Naive thymus-derived CD4-positive, alpha-beta T cell (primary cell): ENCODE measurements around the gene FAM89A. TPM values are rescaled to one million over a fixed set of nuclear protein-coding genes. Genes with fewer than 3 reads are reported as not detected.

Experiments used
- ATAC-seq: fragments of 150-1000 bp; cut with Tn5 transposase; 2 replicates; pipeline ENCODE4 v1.10.0; 2021; ENCODE audit warnings: mild to moderate bottlenecking, moderate library complexity
- CTCF ChIA-PET: fragments of 350-600 bp; sonication (Branson Sonifier 250); formaldehyde crosslinking; loops from one replicate; lab custom pipeline; 2021; ENCODE audit warnings: antibody characterized with exemption; lab: Charles Lee
- POLR2A ChIA-PET: fragments of 350-600 bp; sonication (Branson Sonifier 250); formaldehyde crosslinking; loops from one replicate; lab custom pipeline; 2021; ENCODE audit warnings: antibody characterized with exemption, inconsistent platforms; lab: Charles Lee
- DNase-seq, 9 donors: peaks; one replicate each; pipeline versions ENCODE4 v3.0.0 to v3.0.0-alpha.2; 2020 to 2022; ENCODE audit warnings: mixed read lengths in 1 of 9
- H3K27ac ChIP-seq: one replicate; pipeline ENCODE4 v1.7.0; 2013; ENCODE audit warnings: mild to moderate bottlenecking, low read depth, low read length, moderate library complexity
- H3K27me3 ChIP-seq, 2 donors: one replicate each; pipeline ENCODE4 v1.7.0; 2013; ENCODE audit warnings: low read length in 2 of 2, mild to moderate bottlenecking in 2 of 2, moderate library complexity in 2 of 2; ENCODE audit not compliant: control insufficient read depth in 2 of 2, insufficient read depth in 2 of 2
- H3K36me3 ChIP-seq, 3 experiments: 1 replicate in 2 of 3; 2 replicates in 1 of 3; pipeline ENCODE4 v1.7.0; 2013; ENCODE audit warnings: low read length in 3 of 3, mild to moderate bottlenecking in 3 of 3, moderate library complexity in 1 of 3; ENCODE audit not compliant: insufficient read depth in 3 of 3, control insufficient read depth in 2 of 3
- H3K4me1 ChIP-seq, 2 donors: one replicate each; pipeline ENCODE4 v1.7.0; 2013; ENCODE audit warnings: low read length in 2 of 2, mild to moderate bottlenecking in 2 of 2, moderate library complexity in 1 of 2; ENCODE audit not compliant: control insufficient read depth in 2 of 2, insufficient read depth in 2 of 2
- H3K4me3 ChIP-seq: 2 replicates; pipeline ENCODE4 v1.7.0; 2013; ENCODE audit warnings: mild to moderate bottlenecking, low read length
- H3K9me3 ChIP-seq, 3 experiments: 1 replicate in 2 of 3; 2 replicates in 1 of 3; pipeline ENCODE4 v1.7.0; 2013; ENCODE audit warnings: low read length in 3 of 3; ENCODE audit not compliant: control insufficient read depth in 2 of 3
- H3K27ac Mint-ChIP-seq, 9 donors: one replicate each; pipeline ENCODE4 v1.8.0; 2020 to 2022; ENCODE audit warnings: mixed read lengths in 9 of 9, mild to moderate bottlenecking in 8 of 9, moderate library complexity in 5 of 9, inconsistent platforms in 2 of 9
- H3K27me3 Mint-ChIP-seq, 5 donors: one replicate each; pipeline ENCODE4 v1.8.0; 2021 to 2022; ENCODE audit warnings: mixed read lengths in 5 of 5, mild to moderate bottlenecking in 1 of 5
- H3K36me3 Mint-ChIP-seq, 5 donors: one replicate each; pipeline ENCODE4 v1.8.0; 2020 to 2022; ENCODE audit warnings: mixed read lengths in 5 of 5, mild to moderate bottlenecking in 3 of 5, inconsistent platforms in 1 of 5
- H3K4me1 Mint-ChIP-seq, 7 donors: one replicate each; pipeline ENCODE4 v1.8.0; 2020 to 2022; ENCODE audit warnings: mixed read lengths in 7 of 7, mild to moderate bottlenecking in 3 of 7, inconsistent platforms in 1 of 7
- H3K4me3 Mint-ChIP-seq, 10 donors: one replicate each; pipeline ENCODE4 v1.8.0; 2020 to 2022; ENCODE audit warnings: mild to moderate bottlenecking in 10 of 10, mixed read lengths in 10 of 10, moderate library complexity in 6 of 10, inconsistent platforms in 2 of 10
- H3K9me3 Mint-ChIP-seq, 11 donors: one replicate each; pipeline ENCODE4 v1.8.0; 2020 to 2022; ENCODE audit warnings: mixed read lengths in 11 of 11, mild to moderate bottlenecking in 4 of 11, inconsistent platforms in 1 of 11, moderate library complexity in 1 of 11
- intact Hi-C, 2 donors: fragments of 100-400 bp; cut with micrococcal nuclease; formaldehyde crosslinking; loops; one replicate each; pipeline ENCODE4 v1.15.1; 2023
- polyA plus RNA-seq, 2 donors: library from polyadenylated mRNA; unstranded; fragments of 300-500 nt; fragmentation: Illumina TruSeq; gene quantifications; one replicate each; pipeline ENCODE4 v1.2.3, GENCODE V29; 2021
- total RNA-seq, 6 experiments: library from RNA in 5 of 6; stranded (reverse) in 5 of 6; gene quantifications; 1 replicate in 5 of 6; 2 replicates in 1 of 6; pipeline ENCODE4 v1.2.3 and lab custom pipeline; 2021 to 2026

The FAM89A gene
- total and polyA plus RNA-seq, 7 experiments from 2014 or later: 4.5 to 12.0 (median 9.0) TPM

GRCh38 chr1:231039161-231040018 lies 664 bp downstream of the FAM89A start:
- H3K4me3 ChIP-seq: peak overlapping the region; percentile 49
- DNase-seq (peak in 8 of 9 donors; percentile 10 to 62 (median 22)), ATAC-seq (peak; percentile 22)
- H3K27ac ChIP-seq: peak overlapping the region; percentile 56
- H3K27me3 ChIP-seq: no peaks in the 10 kb centered on the region
- Mint-ChIP-seq H3K27ac (peak overlapping the region in 5 of 9 donors; percentile 39 to 69 (median 49)), H3K4me3 (peak overlapping the region; percentile 76 to 89 (median 81)), H3K4me1 (peaks cover 26 to 52% (median 36%) of the 10 kb centered on the region in 7 donors), H3K9me3 (no peaks in the 10 kb centered on the region), H3K36me3 (peaks cover 0 to 4% (median 0%) of the 10 kb centered on the region in 5 donors), H3K27me3 (peaks cover 0 to 30% (median 0%) of the 10 kb centered on the region in 5 donors)
- POLR2A ChIA-PET: interaction anchor here (0.8 to 1.9 kb wide), 4 partner anchors 61 to 396 kb away, joined by 3 to 12 read pairs (median 4); partner anchors contain the start of genes ARV1 and TTC13
- CTCF ChIA-PET: no interaction called here
- no peaks in the 10 kb centered on the region for H3K9me3 ChIP-seq
- peaks cover 0 to 3% (median 0%) of the 10 kb centered on the region in 3 experiments for H3K36me3 ChIP-seq
- intact Hi-C loops: loop anchor here (1.0 to 10.0 kb wide), 13 partner anchors 60 to 565 kb away; partner anchors contain the start of genes C1orf198 (in 2 of the 2), COG2 (in 2 of the 2), EXOC8 (in 2 of the 2) and GNPAT (in 2 of the 2)
- H3K4me1 ChIP-seq: peaks cover 10 to 13% of the 10 kb centered on the region in 2 donors

- H3K36me3 ChIP-seq: peaks cover 0 to 3% (median 0%) of the 10 kb centered on the region in 3 experiments
- H3K27me3 ChIP-seq: no peaks in the 10 kb centered on the region
- Mint-ChIP-seq H3K9me3 (no peaks in the 10 kb centered on the region), H3K4me3 (peak overlapping the region; percentile 10 to 89 (median 65)), H3K27me3 (peaks cover 0 to 19% (median 0%) of the 10 kb centered on the region in 5 donors), H3K4me1 (peaks cover 29 to 60% (median 41%) of the 10 kb centered on the region in 7 donors), H3K27ac (no peak overlapping the region), H3K36me3 (peaks cover 0 to 4% (median 0%) of the 10 kb centered on the region in 5 donors)
- peaks cover 10 to 13% of the 10 kb centered on the region in 2 donors for H3K4me1 ChIP-seq
- no peak overlapping the region for H3K27ac ChIP-seq
- DNase-seq (no peak), ATAC-seq (no peak)
- ChIA-PET CTCF (interaction anchor here (0.6 to 0.9 kb wide), 2 partner anchors 10 to 71 kb away, joined by 3 read pairs; no protein-coding TSS in a partner anchor), POLR2A (interaction anchor here (0.7 kb wide), 1 partner anchor 56 kb away, joined by 3 read pairs; no protein-coding TSS in a partner anchor)
- no peak overlapping the region for H3K4me3 ChIP-seq
- no peaks in the 10 kb centered on the region for H3K9me3 ChIP-seq
- intact Hi-C loops: loop anchor here (5.0 kb wide), 3 partner anchors 174 to 489 kb away; partner anchors contain the start of genes EGLN1 (in 1 of the 2) and TSNAX (in 1 of the 2)
Measured at GRCh38 chr1:231037585-231038517, 2.2 kb downstream of the FAM89A start.

GRCh38 chr1:231036416-231036815 lies 3.6 kb downstream of the FAM89A start:
- H3K27ac ChIP-seq: no peak overlapping the region
- Mint-ChIP-seq H3K36me3 (peaks cover 0 to 4% (median 0%) of the 10 kb centered on the region in 5 donors), H3K4me3 (peak overlapping the region in 7 of 10 donors; percentile 1 to 58 (median 16)), H3K27ac (no peak overlapping the region), H3K4me1 (peaks cover 32 to 62% (median 42%) of the 10 kb centered on the region in 7 donors), H3K27me3 (peaks cover 0 to 7% (median 0%) of the 10 kb centered on the region in 5 donors), H3K9me3 (no peaks in the 10 kb centered on the region)
- H3K4me3 ChIP-seq: no peak overlapping the region
- H3K27me3 ChIP-seq: no peaks in the 10 kb centered on the region
- H3K36me3 ChIP-seq: peaks cover 0 to 3% (median 0%) of the 10 kb centered on the region in 3 experiments
- ATAC-seq: no peak
- no peaks in the 10 kb centered on the region for H3K9me3 ChIP-seq
- peaks cover 10 to 13% of the 10 kb centered on the region in 2 donors for H3K4me1 ChIP-seq
- no peak for DNase-seq
- ChIA-PET CTCF (no interaction called here), POLR2A (interaction anchor here (0.6 kb wide), 1 partner anchor 234 kb away, joined by 3 read pairs; no protein-coding TSS in a partner anchor)
- intact Hi-C loops: loop anchor here (5.0 kb wide), 3 partner anchors 176 to 491 kb away; partner anchors contain the start of genes EGLN1 (in 1 of the 2) and TSNAX (in 1 of the 2)

- CTCF ChIA-PET: no interaction called here
- H3K4me1 ChIP-seq: peaks cover 10 to 13% of the 10 kb centered on the region in 2 donors
- H3K36me3 Mint-ChIP-seq: peaks cover 0 to 4% (median 0%) of the 10 kb centered on the region in 5 donors
- no peak for DNase-seq
- H3K4me3 Mint-ChIP-seq: peak overlapping the region in 2 of 10 donors; percentile 7 to 42
- intact Hi-C loops: loop anchor here (5.0 kb wide), 3 partner anchors 177 to 492 kb away; partner anchors contain the start of genes EGLN1 (in 1 of the 2) and TSNAX (in 1 of the 2)
- no peaks in the 10 kb centered on the region for H3K9me3 Mint-ChIP-seq
- H3K4me3 ChIP-seq: no peak overlapping the region
- H3K9me3 ChIP-seq: no peaks in the 10 kb centered on the region
- peaks cover 28 to 62% (median 38%) of the 10 kb centered on the region in 7 donors for H3K4me1 Mint-ChIP-seq
- no peak overlapping the region for H3K27ac ChIP-seq
- H3K27ac Mint-ChIP-seq: no peak overlapping the region
- peaks cover 0 to 5% (median 0%) of the 10 kb centered on the region in 5 donors for H3K27me3 Mint-ChIP-seq
- no peak for ATAC-seq
- H3K27me3 ChIP-seq: no peaks in the 10 kb centered on the region
- H3K36me3 ChIP-seq: peaks cover 0 to 3% (median 0%) of the 10 kb centered on the region in 3 experiments
- POLR2A ChIA-PET: no interaction called here
Measured at GRCh38 chr1:231035799-231036198, 4.3 kb downstream of the FAM89A start.

GRCh38 chr1:231032963-231033362 lies 7.1 kb downstream of the FAM89A start:
- ChIA-PET POLR2A (no interaction called here), CTCF (interaction anchor here (0.6 kb wide), 1 partner anchor 48 kb away, joined by 4 read pairs; no protein-coding TSS in a partner anchor)
- intact Hi-C loops: no loop called here
- H3K4me3 ChIP-seq: no peak overlapping the region
- peaks cover 0 to 9% (median 0%) of the 10 kb centered on the region in 5 donors for H3K36me3 Mint-ChIP-seq
- H3K4me3 Mint-ChIP-seq: no peak overlapping the region
- H3K27ac ChIP-seq: no peak overlapping the region
- H3K9me3 Mint-ChIP-seq: peaks cover 0 to 3% (median 0%) of the 10 kb centered on the region in 11 donors
- H3K27ac Mint-ChIP-seq: no peak overlapping the region
- peaks cover 1 to 6% of the 10 kb centered on the region in 2 donors for H3K4me1 ChIP-seq
- peaks cover 26 to 66% (median 46%) of the 10 kb centered on the region in 7 donors for H3K4me1 Mint-ChIP-seq
- DNase-seq: no peak
- H3K36me3 ChIP-seq: no peaks in the 10 kb centered on the region
- peaks cover 0 to 5% (median 0%) of the 10 kb centered on the region in 5 donors for H3K27me3 Mint-ChIP-seq
- no peaks in the 10 kb centered on the region for H3K27me3 ChIP-seq
- no peak for ATAC-seq
- H3K9me3 ChIP-seq: no peaks in the 10 kb centered on the region
